Measurements from ENCODE around the gene POLK.

DNA sequence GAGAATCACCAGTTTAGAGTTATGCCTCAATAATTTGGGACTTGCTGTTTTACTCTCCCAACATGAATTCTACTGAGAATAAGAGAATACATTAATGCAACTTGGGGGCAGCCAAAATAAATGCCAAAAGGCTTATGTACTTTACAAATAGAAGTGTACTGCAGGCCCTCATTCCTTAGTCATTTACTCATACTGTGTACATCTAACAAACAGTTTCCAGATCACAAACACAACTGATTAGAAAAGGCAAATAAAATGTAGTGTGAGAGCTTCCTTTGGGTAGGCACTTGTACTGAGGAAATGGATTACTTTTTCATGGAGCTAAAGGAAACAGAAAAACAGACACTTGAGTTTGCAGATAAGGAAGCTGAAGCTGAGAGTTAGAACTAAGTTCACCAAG, 112.2 kb downstream of the POLK start:
- TF ChIP-seq EP300 (IDR thresholded peaks at IDR 0.05) (no peak), CTCF (IDR thresholded peaks at IDR 0.05) (no peak)

All from suprapubic skin (tissue), 3 donors.